GM12892 (cell line): ENCODE data around the gene JAML.
"Not testable (repeated sequence)": the region's sequence is repeated elsewhere in the genome, so short reads cannot be mapped to it uniquely, and the experiment has no call there.

ENCODE experiments used
- DNase-seq: peaks from one replicate; pipeline ENCODE4 v3.0.0; 2011; ENCODE audit not compliant: insufficient read length
- FAIRE-seq: peaks from 2 replicates; lab custom pipeline; 2011; peaks lifted over from hg19 to GRCh38; lab: Jason Lieb, UNC
- POLR2A ChIP-seq: IDR thresholded peaks from 2 replicates; pipeline ENCODE4 v1.6.1; 2011; ENCODE audit warnings: low read depth, low read length, control low read depth
- POLR2AphosphoS5 ChIP-seq: IDR thresholded peaks from 2 replicates; pipeline ENCODE4 v1.6.1; 2011; ENCODE audit warnings: low read depth, low read length, control low read depth
- TAF1 ChIP-seq: IDR thresholded peaks from 2 replicates; pipeline ENCODE4 v1.6.1; 2011; ENCODE audit warnings: low read depth, mild to moderate bottlenecking, control low read depth, low read length, borderline replicate concordance

The JAML gene

DNA sequence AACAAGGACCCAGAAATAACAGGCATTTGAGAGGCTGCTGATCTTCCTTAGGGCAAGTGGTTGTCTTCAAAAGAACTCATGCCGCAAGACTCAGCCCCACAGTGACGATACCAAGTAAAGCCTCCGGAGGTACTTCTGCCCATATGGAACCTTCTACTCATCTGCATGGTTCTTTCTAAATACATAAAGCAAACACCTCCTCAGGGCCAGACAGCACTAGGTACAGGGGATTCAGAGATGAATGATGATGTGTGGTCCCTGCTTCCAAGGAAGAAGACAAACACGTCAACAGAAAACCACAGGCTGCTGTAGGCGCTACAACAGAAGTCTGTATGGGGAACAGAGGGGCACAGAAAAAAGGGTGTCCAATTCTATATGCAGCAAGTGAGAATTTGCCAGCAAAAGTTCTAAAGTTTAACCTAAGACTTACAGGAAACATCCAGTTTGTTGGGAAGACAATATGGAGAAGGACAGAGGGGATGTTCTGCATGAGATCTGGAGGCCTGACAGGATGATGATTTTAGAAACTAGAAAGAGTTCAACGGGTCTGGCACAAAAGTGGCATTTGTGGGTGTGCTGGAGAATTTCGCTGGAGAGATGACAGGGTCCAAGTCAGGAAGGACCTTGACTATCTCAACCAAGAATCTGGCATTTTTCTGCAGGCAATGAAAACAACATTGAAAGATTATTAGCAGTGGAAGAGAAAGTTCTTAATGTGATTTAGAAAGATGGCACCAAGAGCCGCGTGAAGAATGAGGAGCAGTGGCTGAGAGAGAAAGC, 23.7 kb downstream of the JAML start:
- DNase-seq (no peak), FAIRE-seq (peak; percentile 17)
- TF ChIP-seq TAF1: no peak
- TF ChIP-seq POLR2A: no peak
- no peak for TF ChIP-seq POLR2AphosphoS5

DNA sequence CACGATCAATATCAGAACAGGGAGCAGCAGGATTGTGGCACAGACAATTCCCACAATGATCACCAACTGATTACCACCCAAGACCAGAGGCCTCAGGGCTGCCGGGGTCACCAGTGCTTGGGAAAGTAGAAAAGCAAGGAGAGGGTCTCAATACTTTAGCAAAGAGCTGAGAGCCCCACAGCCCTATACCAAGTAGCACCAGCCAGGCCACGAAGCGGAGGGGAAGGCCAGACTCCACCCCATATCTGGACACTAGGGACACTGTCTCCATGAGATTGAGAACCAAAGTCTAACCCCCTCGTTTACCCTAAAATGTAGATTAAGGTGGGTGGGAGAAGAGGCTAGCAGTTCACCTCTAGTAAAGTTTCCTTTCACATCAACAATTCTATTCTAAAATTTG, 24.3 kb downstream of the JAML start:
- no peak for DNase-seq

DNA sequence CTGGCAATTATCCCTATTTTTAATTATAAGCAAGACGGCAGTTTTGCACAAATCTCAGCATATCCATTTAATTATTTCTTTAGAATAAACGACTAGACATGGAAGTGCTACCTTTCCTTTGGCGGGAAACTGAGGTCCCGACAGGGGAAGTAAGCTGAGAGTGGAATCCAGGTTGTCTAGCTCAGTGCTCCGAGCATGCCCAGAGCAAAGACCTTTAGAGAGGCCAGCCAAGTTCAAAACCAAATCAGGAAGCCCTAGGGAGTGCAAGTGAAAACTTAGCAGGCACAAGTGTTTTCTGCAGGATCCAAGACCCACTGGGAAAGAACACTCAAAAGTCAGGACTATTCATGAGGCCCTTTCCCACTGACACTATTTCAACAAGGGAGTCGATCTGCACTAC, 25.7 kb downstream of the JAML start:
- FAIRE-seq: no peak

More for the DNA sequence above, 24.3 kb downstream of the JAML start:
- TF ChIP-seq POLR2AphosphoS5 (no peak), TAF1 (no peak), POLR2A (no peak)
- no peak for FAIRE-seq

DNA sequence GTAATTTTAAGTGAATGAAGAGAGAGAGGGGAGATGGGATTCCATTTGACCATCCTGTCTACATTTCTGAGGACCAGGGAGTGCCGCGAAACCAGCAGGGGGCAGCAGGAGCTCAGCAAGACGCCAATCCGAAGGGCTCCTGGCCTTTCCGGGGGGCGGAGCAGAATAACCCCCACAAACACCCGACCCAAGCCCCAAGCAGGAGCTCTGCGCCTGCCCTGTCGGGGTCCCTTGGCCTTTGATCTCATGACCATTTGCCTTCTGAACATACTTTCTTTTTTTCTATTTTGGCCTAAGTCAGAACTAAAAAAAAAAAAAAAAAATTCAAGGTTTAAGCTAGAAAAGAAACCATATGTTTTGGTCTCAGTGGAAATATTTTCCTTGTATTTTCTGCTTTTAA, 26.4 kb downstream of the JAML start:
- FAIRE-seq (peak; percentile 83), DNase-seq (peak; percentile 54)
- TF ChIP-seq TAF1 (no peak), POLR2AphosphoS5 (no peak), POLR2A (no peak)

More for the DNA sequence above, 25.7 kb downstream of the JAML start:
- no peak for DNase-seq
- TF ChIP-seq TAF1: no peak
- TF ChIP-seq POLR2A: no peak
- no peak for TF ChIP-seq POLR2AphosphoS5

DNA sequence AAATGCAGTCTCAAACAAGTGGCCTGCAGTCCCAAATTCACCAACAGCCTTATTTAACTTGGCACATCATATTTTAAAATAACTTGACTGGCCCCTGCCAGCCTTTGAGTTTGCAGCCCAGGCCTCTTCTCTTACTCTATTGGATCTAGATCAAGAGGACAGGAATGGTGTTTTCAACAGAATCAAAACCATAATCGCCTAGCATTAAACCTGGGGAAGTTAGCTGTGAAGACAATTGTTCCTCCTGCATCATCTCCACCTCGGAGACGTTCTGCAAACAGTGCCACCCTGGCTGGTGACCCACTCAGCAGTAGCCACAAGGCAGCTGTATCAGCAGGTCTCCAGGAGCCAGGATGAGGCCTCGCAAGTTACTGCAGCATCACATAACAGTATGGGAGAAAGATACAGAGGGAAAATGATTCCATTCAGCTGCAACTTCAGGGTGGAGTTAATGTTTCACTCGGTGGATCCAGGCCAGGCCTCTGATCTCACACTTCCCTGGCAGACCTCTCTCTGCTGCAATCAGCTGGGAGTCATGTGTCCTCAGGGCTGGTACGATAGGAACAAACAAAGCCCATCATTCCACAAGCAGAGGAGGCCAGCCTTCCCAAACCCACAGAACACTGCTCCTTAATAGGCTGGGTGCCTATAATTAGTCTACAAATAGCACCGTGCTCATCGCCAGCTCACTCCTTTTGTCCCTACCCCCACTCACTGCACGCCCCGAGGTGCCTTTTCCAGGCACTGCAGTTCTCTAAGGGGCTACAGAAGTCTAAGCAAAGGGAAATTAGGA, 29.8 kb downstream of the JAML start:
- no peak for DNase-seq
- no peak for FAIRE-seq
- TF ChIP-seq POLR2AphosphoS5 (no peak), POLR2A (no peak), TAF1 (no peak)

DNA sequence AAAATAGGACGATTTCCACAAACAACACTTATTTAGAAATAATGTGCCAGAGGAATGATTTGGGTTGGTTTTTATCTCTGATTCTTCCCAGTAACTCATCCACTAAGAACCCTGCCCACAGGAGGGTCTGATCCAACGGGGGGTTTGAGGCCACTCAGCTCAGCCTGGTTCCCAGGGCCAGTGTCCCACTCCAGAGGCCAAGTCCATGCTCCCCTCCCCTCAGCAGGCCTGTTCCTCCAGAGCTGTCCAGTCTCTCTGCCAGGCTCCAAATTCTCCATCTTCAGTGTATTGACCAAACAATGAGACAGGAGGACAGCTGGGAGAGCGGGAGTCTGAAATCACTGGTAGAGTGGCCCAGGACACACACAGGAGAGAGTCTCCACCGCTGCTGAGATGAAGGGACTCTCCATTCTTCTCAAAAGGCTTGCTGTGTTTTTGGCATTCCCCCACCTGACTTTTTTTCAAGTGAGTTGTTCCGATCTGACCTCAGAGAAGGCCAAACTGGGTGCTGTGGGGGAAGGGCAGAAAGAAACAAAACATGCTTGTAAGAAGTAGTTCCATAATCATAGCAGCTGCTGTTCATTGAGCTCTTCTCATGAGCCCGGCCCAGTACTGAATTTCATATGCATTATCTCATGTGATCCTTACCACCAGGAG, 30.8 kb downstream of the JAML start:
- DNase-seq (no peak), FAIRE-seq (no peak)
- no peak for TF ChIP-seq TAF1
- no peak for TF ChIP-seq POLR2AphosphoS5

DNA sequence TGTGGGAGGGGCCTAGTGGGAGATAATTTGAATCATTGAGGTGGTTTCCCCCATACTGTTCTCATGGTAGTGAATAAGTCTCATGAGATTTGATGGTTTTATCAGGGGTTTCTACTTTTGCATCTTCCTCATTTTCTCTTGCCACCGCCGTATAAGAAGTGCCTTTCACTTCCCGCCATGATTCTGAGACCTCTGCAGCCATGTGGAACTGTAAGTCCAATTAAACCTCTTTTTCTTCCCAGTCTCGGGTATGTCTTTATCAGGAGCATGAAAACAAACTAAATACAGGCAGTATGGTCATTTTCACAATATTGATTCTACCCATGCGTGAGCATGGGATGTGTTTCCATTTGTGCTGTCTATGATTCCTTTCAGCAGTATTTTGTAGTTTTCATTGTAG, 32.0 kb downstream of the JAML start:
- not testable (repeated sequence) for FAIRE-seq, DNase-seq

DNA sequence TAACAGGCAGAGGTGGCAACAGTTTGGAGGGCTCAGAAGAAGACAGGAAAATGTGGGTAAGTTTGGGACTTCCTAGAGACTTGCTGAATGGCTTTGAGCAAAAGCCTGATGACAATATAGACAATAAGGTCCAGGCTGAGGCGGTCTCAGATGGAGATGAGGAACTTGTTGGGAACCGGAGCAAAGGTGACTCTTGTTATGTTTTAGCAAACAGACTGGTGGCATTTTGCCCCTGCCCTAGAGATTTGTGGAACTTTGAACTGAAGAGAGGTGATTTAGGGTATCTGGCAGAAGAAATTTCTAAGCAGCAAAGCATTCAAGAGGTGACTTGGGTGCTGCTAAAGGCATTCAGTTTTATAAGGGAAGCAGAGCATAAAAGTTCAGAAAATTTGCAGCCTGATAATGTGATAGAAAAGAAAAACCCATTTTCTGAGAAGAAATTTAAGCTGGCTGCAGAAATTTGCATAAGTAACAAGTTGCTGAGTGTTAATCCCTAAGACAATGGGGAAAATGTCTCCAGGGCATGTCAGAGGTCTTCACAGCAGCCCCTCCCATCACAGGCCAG, 33.8 kb downstream of the JAML start:
- not testable (repeated sequence) for FAIRE-seq, DNase-seq

DNA sequence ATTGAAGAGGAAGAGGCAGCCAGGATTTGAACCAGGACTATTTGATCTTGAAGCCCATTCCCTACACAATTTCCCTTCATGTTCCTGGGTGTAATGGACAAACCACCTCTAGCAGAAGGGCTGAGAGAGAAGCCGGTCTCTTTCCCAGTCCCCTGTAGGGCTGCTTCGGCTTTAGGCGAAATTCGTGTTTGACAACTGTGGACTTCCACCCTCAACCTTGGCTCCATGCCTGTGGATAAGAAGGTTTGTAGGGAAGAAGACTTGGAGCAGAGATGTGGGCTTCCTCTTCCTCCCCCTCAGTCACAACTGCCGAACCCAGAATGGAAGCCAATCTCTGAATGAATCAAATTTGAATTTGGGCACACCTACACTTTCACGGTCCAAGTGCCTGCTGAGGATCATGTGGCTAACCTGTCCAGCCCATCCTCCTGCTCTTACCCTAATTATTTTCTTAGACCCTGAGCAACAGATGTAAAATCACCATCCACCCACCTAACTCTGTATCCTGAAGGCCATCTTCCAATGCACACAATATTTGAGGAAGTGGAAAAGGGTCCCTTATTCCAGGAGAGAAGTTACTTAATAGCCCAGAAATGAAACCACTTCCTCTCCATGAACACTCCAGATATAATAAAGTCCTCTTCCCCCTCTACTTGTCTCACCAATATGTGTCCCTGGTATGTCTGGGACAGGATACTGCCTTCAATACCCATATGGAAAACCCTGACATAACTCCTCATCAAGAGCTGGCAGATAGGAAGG, 38.3 kb downstream of the JAML start:
- DNase-seq (no peak), FAIRE-seq (no peak)
- no peak for TF ChIP-seq TAF1
- no peak for TF ChIP-seq POLR2AphosphoS5

DNA sequence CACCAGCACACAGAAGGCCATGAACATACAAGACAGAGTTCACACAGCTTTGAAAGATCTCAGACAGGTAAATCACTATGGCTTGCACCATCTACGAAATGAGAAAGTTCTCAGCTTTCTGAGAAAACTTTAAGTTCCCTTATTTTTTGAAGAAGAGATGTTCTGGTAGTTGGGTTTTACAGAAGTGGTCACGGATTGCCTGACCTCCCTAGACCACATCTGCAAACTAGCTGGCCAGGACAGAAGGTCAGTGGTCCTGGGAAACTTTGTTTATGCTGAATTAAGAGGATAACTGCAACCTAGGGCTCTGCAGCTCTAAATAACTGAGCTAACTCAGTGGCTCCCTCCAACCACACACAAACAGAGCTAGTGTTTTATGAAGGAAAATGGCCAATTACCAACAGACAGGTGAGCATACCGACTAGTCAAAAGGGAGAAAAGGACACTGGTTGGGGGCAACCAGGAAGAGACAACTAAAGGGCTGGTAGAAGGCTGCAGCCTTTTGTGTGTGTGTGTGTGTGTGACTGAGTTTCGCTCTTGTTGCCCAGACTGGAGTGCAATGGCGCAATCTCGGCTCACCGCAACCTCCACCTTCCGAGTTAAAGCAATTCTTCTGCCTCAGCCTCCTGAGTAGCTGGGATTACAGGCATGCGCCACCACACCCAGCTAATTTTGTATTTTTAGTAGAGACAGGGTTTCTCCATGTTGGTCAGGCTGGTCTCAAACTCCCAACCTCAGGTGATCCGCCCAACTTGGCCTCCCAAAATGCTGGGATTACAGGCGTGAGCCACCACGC, 39.8 kb downstream of the JAML start:
- TF ChIP-seq TAF1 (no peak), POLR2AphosphoS5 (no peak), POLR2A (no peak)
- no peak for DNase-seq

DNA sequence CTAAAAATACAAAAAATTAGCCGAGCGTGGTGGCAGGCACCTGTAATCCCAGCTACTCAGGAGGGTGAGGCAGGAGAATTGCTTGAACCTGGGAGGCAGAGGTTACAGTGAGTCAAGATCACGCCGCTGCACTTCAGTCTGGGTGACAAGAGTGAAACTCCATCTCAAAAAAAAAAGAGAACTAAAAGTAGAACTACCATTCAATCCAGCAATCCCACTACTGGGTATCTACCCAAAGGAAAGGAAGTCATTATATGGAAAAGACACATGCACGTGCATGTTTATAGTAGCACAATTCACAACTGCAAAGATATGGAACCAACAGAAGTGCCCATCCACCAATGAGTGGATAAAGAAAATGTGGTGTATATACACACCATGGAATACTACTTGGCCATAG, 41.1 kb downstream of the JAML start:
- not testable (repeated sequence) for FAIRE-seq, DNase-seq

More for the DNA sequence above, 39.8 kb downstream of the JAML start:
- FAIRE-seq: no peak
